ENCODE data around the gene PRUNE1. TPM values are rescaled to one million over a fixed set of nuclear protein-coding genes. Genes with fewer than 3 reads are reported as not detected.

PRUNE1 gene
- total and polyA plus RNA-seq, 2 of the 4 experiments (the other 2 are of a cell fraction) = 7.9 to 9.4 TPM

DNA sequence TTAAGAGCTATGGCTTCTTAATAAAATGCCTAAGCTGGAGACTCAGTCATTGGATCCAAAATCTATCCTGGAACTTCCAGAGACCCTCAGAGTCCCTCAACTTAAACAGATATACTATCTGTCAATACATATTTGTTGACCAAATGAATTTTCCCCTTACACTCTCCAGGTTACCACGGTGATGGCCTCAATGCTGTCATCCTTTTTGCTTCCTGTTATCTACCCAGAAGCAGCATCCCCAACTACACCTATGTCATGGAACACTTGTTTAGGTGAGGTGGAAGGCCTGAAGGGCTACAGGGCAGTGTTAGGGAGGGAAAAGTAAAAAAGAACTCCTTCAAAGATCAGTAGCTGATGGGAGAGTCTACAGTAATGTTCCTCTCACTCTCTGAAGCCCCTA, 34.9 kb downstream of the PRUNE1 start:
- no peaks in the 10 kb centered on the region for H4K20me1 ChIP-seq (ENCODE audit: insufficient read depth, low read length)
- H3K36me3 ChIP-seq (ENCODE audit: control insufficient read depth, insufficient read depth, low read length) = no peaks in the 10 kb centered on the region
- DNase-seq (no peak), ATAC-seq (ENCODE audit: low read depth) (no peak)
- WGBS, 2 experiments (ENCODE audit: extremely low coverage in 2 of 2, insufficient read length in 1 of 2) = no CpG with 5 or more reads among the region's 1 CpG
- H2BK5ac ChIP-seq (ENCODE audit: low read depth, low read length, poor library complexity, severe bottlenecking) = no peak overlapping the region
- dilution Hi-C loops (cut with HindIII; ENCODE audit: low sequenced_read_pairs, unreplicated experiment) (no loop called here), in situ Hi-C loops (cut with MboI; ENCODE audit: low sequenced_read_pairs) (no loop called here), intact Hi-C loops (cut with micrococcal nuclease) (no loop called here)
- H2BK15ac ChIP-seq (ENCODE audit: low read depth, low read length) = no peak overlapping the region
- H3K27ac ChIP-seq (ENCODE audit: insufficient read depth, low read length) = no peak overlapping the region
- no peak overlapping the region for H2AK9ac ChIP-seq (replicated peaks; ENCODE audit: low read depth, low read length, poor library complexity)
- no peak overlapping the region for H4K8ac ChIP-seq (ENCODE audit: low read depth in 2 of 2, low read length in 2 of 2)
- BruUV-seq (replicated peaks) = no TSS peak
- no peaks in the 10 kb centered on the region for H3K27me3 ChIP-seq (ENCODE audit: control insufficient read depth, insufficient read depth, low read length)
- no peaks in the 10 kb centered on the region for H3K9me3 ChIP-seq (ENCODE audit: control insufficient read depth, insufficient read depth, low read length)
- no peak overlapping the region for H4K5ac ChIP-seq (ENCODE audit: low read depth, low read length)
- TF ChIP-seq MXI1 (IDR thresholded peaks at IDR 0.05; ENCODE audit: borderline replicate concordance, low read depth, low read length) (no peak), CEBPB (IDR thresholded peaks at IDR 0.05; ENCODE audit: low read depth, low read length) (no peak), POLR2A (IDR thresholded peaks at IDR 0.05; ENCODE audit: low read depth, low read length) (no peak), RFX5 (IDR thresholded peaks at IDR 0.05; ENCODE audit: low read depth, low read length) (no peak), MAZ (IDR thresholded peaks at IDR 0.05; ENCODE audit: borderline replicate concordance, low read depth, low read length) (no peak)
- POLR2A ChIA-PET (ENCODE audit: unreplicated experiment) = no interaction called here
- H3K9ac ChIP-seq (ENCODE audit: low read depth, low read length) = no peak overlapping the region
- no peak overlapping the region for H3K4ac ChIP-seq (ENCODE audit: low read depth, low read length)
- H2AFZ ChIP-seq (replicated peaks; ENCODE audit: low read length, poor library complexity) = no peak overlapping the region
- H3K4me1 ChIP-seq (ENCODE audit: control insufficient read depth, insufficient read depth, low read length) = peaks cover 2% of the 10 kb centered on the region
- H3K23ac ChIP-seq (ENCODE audit: low read depth, low read length) = no peak overlapping the region
- H3K4me2 ChIP-seq (ENCODE audit: low read depth, low read length) = no peak overlapping the region
- no peak overlapping the region for H2AK5ac ChIP-seq (ENCODE audit: low read depth, low read length)
- no peak overlapping the region for H3K18ac ChIP-seq (ENCODE audit: low read depth, low read length)
- no peak overlapping the region for H3K56ac ChIP-seq (ENCODE audit: extremely low read depth, insufficient read depth, low read length)
- no peak overlapping the region for H4K91ac ChIP-seq (ENCODE audit: insufficient read depth, low read depth, low read length)
- H3K14ac ChIP-seq (replicated peaks; ENCODE audit: low read depth, low read length) = no peak overlapping the region
- H3K9me1 ChIP-seq (ENCODE audit: insufficient read depth, low read length) = no peaks in the 10 kb centered on the region
- no peak overlapping the region for H3K4me3 ChIP-seq (ENCODE audit: insufficient read depth, low read depth, low read length)
- CTCF ChIA-PET = no interaction called here
- H2BK120ac ChIP-seq (ENCODE audit: low read depth, low read length) = no peak overlapping the region
- peaks cover 0 to 4% of the 10 kb centered on the region in 2 experiments; a peak in 2 of 4 replicates for H3K79me1 ChIP-seq (ENCODE audit: low read depth in 1 of 2, low read length in 2 of 2)
- H2BK20ac ChIP-seq (ENCODE audit: low read depth, low read length) = no peak overlapping the region

Measured in IMR-90 (cell line).